ENCODE results near the gene EVC2. TPM values are rescaled to one million over a fixed set of nuclear protein-coding genes. Genes with fewer than 3 reads are reported as not detected.

The EVC2 gene
- total and polyA plus RNA-seq, 9 of the 15 experiments (the other 6 are each of a cell fraction or from before 2014, with no cell fraction given): 0.03 to 0.55 (median 0.38) TPM; not detected in 1

- WGBS (ENCODE audit: insufficient coverage, low coverage, missing lambda C conversion rate): 0% methylated on average over 2 of the region's 2 CpGs
- in situ Hi-C loops (cut with MboI): no loop called here
- no TSS peak for BruUV-seq (replicated peaks)
- no peak for TF ChIP-seq ZNF583 (CRISPR knock-in tag; IDR thresholded peaks at IDR 0.05)
- TF ChIP-seq, protein P1, sequence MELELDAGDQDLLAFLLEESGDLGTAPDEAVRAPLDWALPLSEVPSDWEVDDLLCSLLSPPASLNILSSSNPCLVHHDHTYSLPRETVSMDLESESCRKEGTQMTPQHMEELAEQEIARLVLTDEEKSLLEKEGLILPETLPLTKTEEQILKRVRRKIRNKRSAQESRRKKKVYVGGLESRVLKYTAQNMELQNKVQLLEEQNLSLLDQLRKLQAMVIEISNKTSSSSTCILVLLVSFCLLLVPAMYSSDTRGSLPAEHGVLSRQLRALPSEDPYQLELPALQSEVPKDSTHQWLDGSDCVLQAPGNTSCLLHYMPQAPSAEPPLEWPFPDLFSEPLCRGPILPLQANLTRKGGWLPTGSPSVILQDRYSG (tag; conservative IDR thresholded peaks at IDR 0.05; ENCODE audit: low read depth): no peak
- TF ChIP-seq, protein P2, sequence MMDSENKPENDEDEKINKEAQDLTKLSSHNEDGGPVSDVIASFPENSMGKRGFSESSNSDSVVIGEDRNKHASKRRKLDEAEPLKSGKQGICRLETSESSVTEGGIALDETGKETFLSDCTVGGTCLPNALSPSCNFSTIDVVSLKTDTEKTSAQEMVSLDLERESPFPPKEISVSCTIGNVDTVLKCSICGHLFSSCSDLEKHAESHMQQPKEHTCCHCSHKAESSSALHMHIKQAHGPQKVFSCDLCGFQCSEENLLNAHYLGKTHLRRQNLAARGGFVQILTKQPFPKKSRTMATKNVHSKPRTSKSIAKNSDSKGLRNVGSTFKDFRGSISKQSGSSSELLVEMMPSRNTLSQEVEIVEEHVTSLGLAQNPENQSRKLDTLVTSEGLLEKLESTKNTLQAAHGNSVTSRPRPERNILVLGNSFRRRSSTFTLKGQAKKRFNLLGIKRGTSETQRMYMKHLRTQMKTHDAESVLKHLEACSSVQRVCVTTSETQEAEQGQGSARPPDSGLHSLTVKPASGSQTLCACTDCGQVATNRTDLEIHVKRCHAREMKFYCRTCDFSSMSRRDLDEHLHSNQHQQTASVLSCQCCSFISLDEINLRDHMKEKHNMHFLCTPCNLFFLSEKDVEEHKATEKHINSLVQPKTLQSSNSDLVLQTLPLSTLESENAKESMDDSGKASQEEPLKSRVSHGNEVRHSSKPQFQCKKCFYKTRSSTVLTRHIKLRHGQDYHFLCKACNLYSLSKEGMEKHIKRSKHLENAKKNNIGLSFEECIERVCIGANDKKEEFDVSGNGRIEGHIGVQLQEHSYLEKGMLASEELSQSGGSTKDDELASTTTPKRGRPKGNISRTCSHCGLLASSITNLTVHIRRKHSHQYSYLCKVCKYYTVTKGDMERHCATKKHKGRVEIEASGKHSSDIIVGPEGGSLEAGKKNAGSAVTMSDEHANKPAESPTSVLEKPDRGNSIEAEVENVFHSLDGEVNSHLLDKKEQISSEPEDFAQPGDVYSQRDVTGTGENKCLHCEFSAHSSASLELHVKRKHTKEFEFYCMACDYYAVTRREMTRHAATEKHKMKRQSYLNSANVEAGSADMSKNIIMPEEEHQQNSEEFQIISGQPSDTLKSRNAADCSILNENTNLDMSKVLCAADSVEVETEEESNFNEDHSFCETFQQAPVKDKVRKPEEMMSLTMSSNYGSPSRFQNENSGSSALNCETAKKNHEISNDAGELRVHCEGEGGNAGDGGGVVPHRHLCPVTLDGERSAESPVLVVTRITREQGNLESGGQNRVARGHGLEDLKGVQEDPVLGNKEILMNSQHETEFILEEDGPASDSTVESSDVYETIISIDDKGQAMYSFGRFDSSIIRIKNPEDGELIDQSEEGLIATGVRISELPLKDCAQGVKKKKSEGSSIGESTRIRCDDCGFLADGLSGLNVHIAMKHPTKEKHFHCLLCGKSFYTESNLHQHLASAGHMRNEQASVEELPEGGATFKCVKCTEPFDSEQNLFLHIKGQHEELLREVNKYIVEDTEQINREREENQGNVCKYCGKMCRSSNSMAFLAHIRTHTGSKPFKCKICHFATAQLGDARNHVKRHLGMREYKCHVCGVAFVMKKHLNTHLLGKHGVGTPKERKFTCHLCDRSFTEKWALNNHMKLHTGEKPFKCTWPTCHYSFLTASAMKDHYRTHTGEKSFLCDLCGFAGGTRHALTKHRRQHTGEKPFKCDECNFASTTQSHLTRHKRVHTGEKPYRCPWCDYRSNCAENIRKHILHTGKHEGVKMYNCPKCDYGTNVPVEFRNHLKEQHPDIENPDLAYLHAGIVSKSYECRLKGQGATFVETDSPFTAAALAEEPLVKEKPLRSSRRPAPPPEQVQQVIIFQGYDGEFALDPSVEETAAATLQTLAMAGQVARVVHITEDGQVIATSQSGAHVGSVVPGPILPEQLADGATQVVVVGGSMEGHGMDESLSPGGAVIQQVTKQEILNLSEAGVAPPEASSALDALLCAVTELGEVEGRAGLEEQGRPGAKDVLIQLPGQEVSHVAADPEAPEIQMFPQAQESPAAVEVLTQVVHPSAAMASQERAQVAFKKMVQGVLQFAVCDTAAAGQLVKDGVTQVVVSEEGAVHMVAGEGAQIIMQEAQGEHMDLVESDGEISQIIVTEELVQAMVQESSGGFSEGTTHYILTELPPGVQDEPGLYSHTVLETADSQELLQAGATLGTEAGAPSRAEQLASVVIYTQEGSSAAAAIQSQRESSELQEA (IDR thresholded peaks at IDR 0.05; ENCODE audit: low read depth): no peak
- no peak for TF ChIP-seq ZNF384 (IDR thresholded peaks at IDR 0.05; ENCODE audit: low read depth, low read length)
- no peak for TF ChIP-seq HOXB6 (CRISPR knock-in tag; IDR thresholded peaks at IDR 0.05; ENCODE audit: borderline replicate concordance)
- TF ChIP-seq, protein P3, sequence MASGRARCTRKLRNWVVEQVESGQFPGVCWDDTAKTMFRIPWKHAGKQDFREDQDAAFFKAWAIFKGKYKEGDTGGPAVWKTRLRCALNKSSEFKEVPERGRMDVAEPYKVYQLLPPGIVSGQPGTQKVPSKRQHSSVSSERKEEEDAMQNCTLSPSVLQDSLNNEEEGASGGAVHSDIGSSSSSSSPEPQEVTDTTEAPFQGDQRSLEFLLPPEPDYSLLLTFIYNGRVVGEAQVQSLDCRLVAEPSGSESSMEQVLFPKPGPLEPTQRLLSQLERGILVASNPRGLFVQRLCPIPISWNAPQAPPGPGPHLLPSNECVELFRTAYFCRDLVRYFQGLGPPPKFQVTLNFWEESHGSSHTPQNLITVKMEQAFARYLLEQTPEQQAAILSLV (tag; IDR thresholded peaks at IDR 0.05): no peak
- TF ChIP-seq, protein P4, sequence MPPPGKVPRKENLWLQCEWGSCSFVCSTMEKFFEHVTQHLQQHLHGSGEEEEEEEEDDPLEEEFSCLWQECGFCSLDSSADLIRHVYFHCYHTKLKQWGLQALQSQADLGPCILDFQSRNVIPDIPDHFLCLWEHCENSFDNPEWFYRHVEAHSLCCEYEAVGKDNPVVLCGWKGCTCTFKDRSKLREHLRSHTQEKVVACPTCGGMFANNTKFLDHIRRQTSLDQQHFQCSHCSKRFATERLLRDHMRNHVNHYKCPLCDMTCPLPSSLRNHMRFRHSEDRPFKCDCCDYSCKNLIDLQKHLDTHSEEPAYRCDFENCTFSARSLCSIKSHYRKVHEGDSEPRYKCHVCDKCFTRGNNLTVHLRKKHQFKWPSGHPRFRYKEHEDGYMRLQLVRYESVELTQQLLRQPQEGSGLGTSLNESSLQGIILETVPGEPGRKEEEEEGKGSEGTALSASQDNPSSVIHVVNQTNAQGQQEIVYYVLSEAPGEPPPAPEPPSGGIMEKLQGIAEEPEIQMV (tag; conservative IDR thresholded peaks at IDR 0.05; ENCODE audit: low read depth): no peak
- no peak for TF ChIP-seq MYC (IDR thresholded peaks at IDR 0.05; ENCODE audit: low read depth, low read length)
- TF ChIP-seq MYC (CRISPR knock-in tag; IDR thresholded peaks at IDR 0.05; ENCODE audit: borderline replicate concordance, low read depth): no peak
These were observed 118.9 kb downstream of the EVC2 start for GRCh38 chr4:5589495-5589894.

More at GRCh38 chr4:5589495-5589894, 118.9 kb downstream of the EVC2 start:
- DNase-seq (ENCODE audit: extremely low read depth in 1 of 4, low spot score in 3 of 4) (no peak), FAIRE-seq (no peak), ATAC-seq (no peak)
- Histone ChIP-seq H3K4me1 (replicated peaks in 1 of 2; ENCODE audit: control insufficient read depth in 2 of 2, insufficient read depth in 2 of 2, low read length in 2 of 2) (no peaks in the 10 kb centered on the region), H3K9me3 (replicated peaks; ENCODE audit: control insufficient read depth, insufficient read depth, low read depth, low read length) (no peaks in the 10 kb centered on the region), H3K4me3 (no peak overlapping the region), H3K4me2 (ENCODE audit: insufficient read depth, low read length) (no peak overlapping the region), H3K9me1 (ENCODE audit: control insufficient read depth, insufficient read depth, low read length) (no peaks in the 10 kb centered on the region), H4K20me1 (replicated peaks; ENCODE audit: control insufficient read depth, insufficient read depth, low read length) (no peaks in the 10 kb centered on the region), H3K27me3 (ENCODE audit: control insufficient read depth in 2 of 2, insufficient read depth in 2 of 2, low read length in 2 of 2) (peaks cover 0 to 5% of the 10 kb centered on the region in 2 experiments; a peak in 1 of 5 replicates), H3K36me3 (ENCODE audit: control insufficient read depth, insufficient read depth, low read length) (no peaks in the 10 kb centered on the region), H3K27ac (ENCODE audit: extremely low read depth, low read depth, low read length) (no peak overlapping the region), H3K9ac (ENCODE audit: insufficient read depth in 1 of 2, low read depth in 2 of 2, low read length in 2 of 2) (no peak overlapping the region), H3K79me2 (ENCODE audit: control insufficient read depth, insufficient read depth, low read length) (no peaks in the 10 kb centered on the region), H2AFZ (ENCODE audit: low read depth, low read length) (no peak overlapping the region)
- ChIA-PET POLR2A (interaction anchor here (1.0 kb wide), 1 partner anchor 11 kb away, joined by 7 read pairs; no protein-coding TSS in a partner anchor), CTCF (ENCODE audit: low intra/inter-chr PET ratio) (no interaction called here)
- intact Hi-C loops (cut with micrococcal nuclease): no loop called here
